Testis (tissue), 2 donors: ENCODE measurements around the gene CPTP.

Source experiments
- CTCF ChIP-seq, 3 experiments: fragments of 450-650 bp in 2 of 3; fragments of 200-600 bp in 1 of 3; sonication (generic) in 1 of 3; IDR thresholded peaks; one replicate each; pipeline ENCODE4 v1.5.1; 2016 to 2019; ENCODE audit warnings: antibody characterized with exemption in 3 of 3, mild to moderate bottlenecking in 2 of 3, moderate library complexity in 1 of 3
- POLR2A ChIP-seq: fragments of 450-650 bp; IDR thresholded peaks from one replicate; pipeline ENCODE4 v1.6.1; 2017; ENCODE audit warnings: antibody characterized with exemption, mild to moderate bottlenecking, moderate library complexity

GRCh38 chr1:1353389-1354151 is 29.0 kb downstream of the CPTP start:
- TF ChIP-seq CTCF (IDR thresholded peaks at IDR 0.05): no peak
- no peak for TF ChIP-seq POLR2A
